DOHH2 (cell line): ENCODE results near the gene MAGI3.

Experiments
- EZH2phosphoT487 ChIP-seq: fragments of 200-600 bp; sonication (generic); IDR thresholded peaks from 2 replicates; pipeline ENCODE4 v1.6.1; 2017; ENCODE audit warnings: borderline replicate concordance, mild to moderate bottlenecking, antibody characterized with exemption, low read length, moderate library complexity, mixed read lengths
- TF ChIP-seq, protein P1 (sequence below): fragments of 200-600 bp; sonication (generic); IDR thresholded peaks from one replicate; pipeline ENCODE4 v1.5.1; 2014; ENCODE audit warnings: antibody characterized with exemption, mild to moderate bottlenecking, low read depth, low read length; ENCODE audit not compliant: poor library complexity, severe bottlenecking

DNA sequence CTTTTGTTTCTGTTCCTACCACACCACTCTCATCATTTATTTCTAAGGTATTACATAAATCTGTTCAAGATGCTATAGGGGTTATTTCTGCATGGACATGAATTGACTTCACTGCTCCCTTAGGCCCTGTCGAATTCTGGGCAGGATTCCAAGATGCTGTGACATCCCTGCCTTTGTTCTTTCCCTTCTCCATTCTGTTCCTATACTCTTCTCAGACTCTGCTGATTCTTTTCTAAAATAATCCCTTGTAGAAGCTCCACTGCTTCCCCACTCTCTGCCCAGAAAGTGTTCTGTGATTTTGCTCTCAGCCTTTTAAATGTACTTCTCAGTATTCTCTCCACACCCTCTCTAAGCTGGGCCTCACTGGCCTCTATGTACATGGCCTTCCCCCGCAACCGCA is 269.8 kb downstream of the MAGI3 start:
- TF ChIP-seq, protein P1, sequence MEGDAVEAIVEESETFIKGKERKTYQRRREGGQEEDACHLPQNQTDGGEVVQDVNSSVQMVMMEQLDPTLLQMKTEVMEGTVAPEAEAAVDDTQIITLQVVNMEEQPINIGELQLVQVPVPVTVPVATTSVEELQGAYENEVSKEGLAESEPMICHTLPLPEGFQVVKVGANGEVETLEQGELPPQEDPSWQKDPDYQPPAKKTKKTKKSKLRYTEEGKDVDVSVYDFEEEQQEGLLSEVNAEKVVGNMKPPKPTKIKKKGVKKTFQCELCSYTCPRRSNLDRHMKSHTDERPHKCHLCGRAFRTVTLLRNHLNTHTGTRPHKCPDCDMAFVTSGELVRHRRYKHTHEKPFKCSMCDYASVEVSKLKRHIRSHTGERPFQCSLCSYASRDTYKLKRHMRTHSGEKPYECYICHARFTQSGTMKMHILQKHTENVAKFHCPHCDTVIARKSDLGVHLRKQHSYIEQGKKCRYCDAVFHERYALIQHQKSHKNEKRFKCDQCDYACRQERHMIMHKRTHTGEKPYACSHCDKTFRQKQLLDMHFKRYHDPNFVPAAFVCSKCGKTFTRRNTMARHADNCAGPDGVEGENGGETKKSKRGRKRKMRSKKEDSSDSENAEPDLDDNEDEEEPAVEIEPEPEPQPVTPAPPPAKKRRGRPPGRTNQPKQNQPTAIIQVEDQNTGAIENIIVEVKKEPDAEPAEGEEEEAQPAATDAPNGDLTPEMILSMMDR = no peak
- no peak for TF ChIP-seq EZH2phosphoT487
